Kidney epithelial cell (primary cell): ENCODE data around the gene USP21. TPM values are rescaled to one million over a fixed set of nuclear protein-coding genes. Genes with fewer than 3 reads are reported as not detected.
A peak's percentile ranks its signal among the peaks of the same experiment; 100 is the strongest.

Experiments used
- DNase-seq: peaks from one replicate; pipeline ENCODE4 v3.0.0-alpha.2; 2010; ENCODE audit warnings: low read depth
- H3K27me3 ChIP-seq: 2 replicates; pipeline ENCODE4 v1.6.0; 2011; ENCODE audit warnings: low read length; ENCODE audit not compliant: control insufficient read depth, insufficient read depth
- H3K36me3 ChIP-seq: 2 replicates; pipeline ENCODE4 v1.5.1; 2011; ENCODE audit warnings: low read length; ENCODE audit not compliant: control insufficient read depth, insufficient read depth
- H3K4me3 ChIP-seq: 2 replicates; pipeline ENCODE4 v1.5.1; 2011; ENCODE audit warnings: low read depth, mild to moderate bottlenecking, control low read depth, low read length
- total RNA-seq: library from RNA; depleted of rRNA; stranded (reverse); fragments of >200 nt; gene quantifications from 2 replicates; pipeline ENCODE4 v1.2.3, GENCODE V29; 2015
- TF ChIP-seq, protein P1 (sequence below): IDR thresholded peaks from 2 replicates; pipeline ENCODE4 v1.5.1; 2011; ENCODE audit warnings: mild to moderate bottlenecking, moderate library complexity, low read length, control low read depth, inconsistent platforms; ENCODE audit not compliant: insufficient read depth, poor library complexity, severe bottlenecking

The USP21 gene
- total RNA-seq, 1 donor from 2014 or later, result 10.5 TPM

DNA sequence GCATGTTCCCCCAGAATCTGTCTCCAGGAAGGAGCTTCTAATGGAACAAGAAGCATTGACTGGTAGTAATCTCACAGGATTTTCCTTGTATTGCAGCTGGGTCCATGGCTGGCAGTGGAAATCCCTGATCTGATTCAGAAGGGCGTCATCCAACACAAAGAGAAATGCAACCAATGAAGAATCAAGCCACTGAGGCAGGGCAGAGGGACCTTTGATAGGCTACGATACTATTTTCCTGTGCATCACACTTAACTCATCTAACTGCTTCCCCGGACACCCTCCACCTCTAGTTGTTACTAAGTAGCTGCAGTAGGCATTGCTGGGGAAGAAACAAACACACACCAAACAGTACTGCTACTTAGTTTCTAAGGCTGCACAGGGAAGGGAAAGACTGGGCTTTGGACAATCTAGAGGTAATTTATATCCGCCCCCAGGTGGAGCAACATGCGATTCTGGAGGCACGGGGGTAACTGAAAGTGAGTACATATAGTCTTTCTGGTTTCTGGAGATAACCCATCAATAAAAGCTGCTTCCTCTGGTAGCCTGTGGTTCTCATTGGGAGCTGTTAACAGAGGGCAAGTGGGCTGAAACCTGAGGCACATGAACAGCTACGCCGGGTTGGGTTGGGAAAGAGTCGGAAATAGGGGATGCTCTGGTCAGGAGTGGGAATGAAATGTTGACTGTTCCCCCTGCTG, 837 bp upstream of the USP21 start:
- H3K4me3 ChIP-seq, result no peak overlapping the region
- TF ChIP-seq, protein P1, sequence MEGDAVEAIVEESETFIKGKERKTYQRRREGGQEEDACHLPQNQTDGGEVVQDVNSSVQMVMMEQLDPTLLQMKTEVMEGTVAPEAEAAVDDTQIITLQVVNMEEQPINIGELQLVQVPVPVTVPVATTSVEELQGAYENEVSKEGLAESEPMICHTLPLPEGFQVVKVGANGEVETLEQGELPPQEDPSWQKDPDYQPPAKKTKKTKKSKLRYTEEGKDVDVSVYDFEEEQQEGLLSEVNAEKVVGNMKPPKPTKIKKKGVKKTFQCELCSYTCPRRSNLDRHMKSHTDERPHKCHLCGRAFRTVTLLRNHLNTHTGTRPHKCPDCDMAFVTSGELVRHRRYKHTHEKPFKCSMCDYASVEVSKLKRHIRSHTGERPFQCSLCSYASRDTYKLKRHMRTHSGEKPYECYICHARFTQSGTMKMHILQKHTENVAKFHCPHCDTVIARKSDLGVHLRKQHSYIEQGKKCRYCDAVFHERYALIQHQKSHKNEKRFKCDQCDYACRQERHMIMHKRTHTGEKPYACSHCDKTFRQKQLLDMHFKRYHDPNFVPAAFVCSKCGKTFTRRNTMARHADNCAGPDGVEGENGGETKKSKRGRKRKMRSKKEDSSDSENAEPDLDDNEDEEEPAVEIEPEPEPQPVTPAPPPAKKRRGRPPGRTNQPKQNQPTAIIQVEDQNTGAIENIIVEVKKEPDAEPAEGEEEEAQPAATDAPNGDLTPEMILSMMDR, result no peak
- H3K27me3 ChIP-seq, result no peaks in the 10 kb centered on the region
- H3K36me3 ChIP-seq, result peaks cover 1% of the 10 kb centered on the region
- DNase-seq, result no peak

DNA sequence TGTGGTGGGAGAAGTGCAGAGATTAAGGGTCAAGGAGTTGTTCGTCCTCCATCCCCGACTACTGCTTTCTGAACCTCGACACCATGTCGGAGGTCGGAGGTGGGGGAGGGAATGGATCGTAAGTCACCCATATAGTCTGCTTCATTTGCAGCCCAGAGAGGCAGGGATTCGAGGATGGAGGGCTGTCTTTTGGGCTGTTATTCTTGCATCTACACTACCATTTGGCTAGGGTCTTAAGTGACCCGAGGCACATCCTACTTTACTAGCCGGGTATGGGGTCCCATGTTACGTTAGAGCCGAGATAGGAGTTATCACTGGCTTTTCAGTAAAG, 578 bp downstream of the USP21 start:
- Histone ChIP-seq H3K27me3 (no peaks in the 10 kb centered on the region), H3K36me3 (peaks cover 3% of the 10 kb centered on the region), H3K4me3 (peak overlapping the region; percentile 63)
- DNase-seq, result no peak
- TF ChIP-seq, protein P1, result no peak

- peaks cover 2% of the 10 kb centered on the region for H3K36me3 ChIP-seq
- TF ChIP-seq, protein P1, result no peak
Measured at GRCh38 chr1:161160671-161161145, 1.4 kb downstream of the USP21 start.

DNA sequence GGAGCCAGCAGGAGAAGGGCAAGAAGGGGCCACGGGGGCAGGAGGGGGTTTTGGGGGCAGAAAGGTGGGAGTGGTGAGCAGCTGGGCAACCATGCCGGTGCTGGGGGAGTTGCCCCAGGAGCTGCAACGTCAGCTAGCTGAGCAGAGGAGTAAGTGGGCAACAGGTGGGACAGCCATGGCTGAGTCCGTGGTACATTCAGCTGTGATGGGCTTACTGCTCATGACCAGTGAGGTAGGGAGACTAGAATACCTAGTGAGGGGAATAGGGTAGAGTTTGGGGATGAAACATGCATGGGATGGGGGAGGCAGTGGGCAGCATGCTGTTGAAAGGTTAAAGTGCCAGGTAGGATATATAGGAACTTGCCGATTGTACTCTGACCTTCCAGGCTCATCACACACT, 2.4 kb downstream of the USP21 start:
- no peak for DNase-seq
- Histone ChIP-seq H3K36me3 (peaks cover 2% of the 10 kb centered on the region), H3K4me3 (no peak overlapping the region), H3K27me3 (no peaks in the 10 kb centered on the region)
- TF ChIP-seq, protein P1, result no peak

More at GRCh38 chr1:161160671-161161145, 1.4 kb downstream of the USP21 start:
- Histone ChIP-seq H3K27me3 (no peaks in the 10 kb centered on the region), H3K4me3 (no peak overlapping the region)
- DNase-seq, result no peak

GRCh38 chr1:161162052-161162451, 2.8 kb downstream of the USP21 start:
- TF ChIP-seq, protein P1, result no peak
- no peaks in the 10 kb centered on the region for H3K27me3 ChIP-seq
- no peak for DNase-seq
- H3K36me3 ChIP-seq, result peaks cover 2% of the 10 kb centered on the region
- H3K4me3 ChIP-seq, result no peak overlapping the region

- no peak for DNase-seq
- H3K36me3 ChIP-seq, result peaks cover 2% of the 10 kb centered on the region
- H3K4me3 ChIP-seq, result no peak overlapping the region
- TF ChIP-seq, protein P1, result no peak
- no peaks in the 10 kb centered on the region for H3K27me3 ChIP-seq
Measured at GRCh38 chr1:161162806-161163205, 3.5 kb downstream of the USP21 start.
